Right hindlimb (tissue), 1 donor: ENCODE results near the gene EML4.

Experiments used
- DNase-seq: peaks from one replicate; pipeline ENCODE4 v3.0.0-alpha.2; 2018

The EML4 gene

GRCh38 chr2:42229949-42230348 lies 60.8 kb downstream of the EML4 start:
- DNase-seq: no peak

GRCh38 chr2:42230891-42231290 lies 61.7 kb downstream of the EML4 start:
- DNase-seq: no peak

GRCh38 chr2:42232024-42232423 lies 62.9 kb downstream of the EML4 start:
- no peak for DNase-seq

GRCh38 chr2:42233976-42234441 lies 64.9 kb downstream of the EML4 start:
- DNase-seq: no peak

GRCh38 chr2:42236911-42237310 lies 67.8 kb downstream of the EML4 start:
- DNase-seq: no peak

- no peak for DNase-seq
Measured at GRCh38 chr2:42238644-42239288, 69.6 kb downstream of the EML4 start.

GRCh38 chr2:42239289-42239661 lies 70.1 kb downstream of the EML4 start:
- DNase-seq: no peak

GRCh38 chr2:42239811-42240210 lies 70.7 kb downstream of the EML4 start:
- DNase-seq: no peak

GRCh38 chr2:42241517-42241916 lies 72.4 kb downstream of the EML4 start:
- no peak for DNase-seq

- no peak for DNase-seq
Measured at GRCh38 chr2:42243297-42243696, 74.1 kb downstream of the EML4 start.

- no peak for DNase-seq
Measured at GRCh38 chr2:42244520-42244919, 75.4 kb downstream of the EML4 start.

- DNase-seq: no peak
Measured at GRCh38 chr2:42245396-42245795, 76.2 kb downstream of the EML4 start.

GRCh38 chr2:42246562-42246961 lies 77.4 kb downstream of the EML4 start:
- DNase-seq: peak; percentile 43

- DNase-seq: no peak
Measured at GRCh38 chr2:42248846-42249245, 79.7 kb downstream of the EML4 start.

GRCh38 chr2:42249284-42249683 lies 80.1 kb downstream of the EML4 start:
- DNase-seq: no peak

- peak; percentile 43 for DNase-seq
Measured at GRCh38 chr2:42249887-42250286, 80.7 kb downstream of the EML4 start.

GRCh38 chr2:42250925-42251324 lies 81.8 kb downstream of the EML4 start:
- no peak for DNase-seq

- no peak for DNase-seq
Measured at GRCh38 chr2:42252464-42252863, 83.3 kb downstream of the EML4 start.

- DNase-seq: no peak
Measured at GRCh38 chr2:42254186-42254895, 85.2 kb downstream of the EML4 start.

GRCh38 chr2:42256505-42256904 lies 87.4 kb downstream of the EML4 start:
- DNase-seq: no peak

- DNase-seq: no peak
Measured at GRCh38 chr2:42261518-42262195, 92.5 kb downstream of the EML4 start.

GRCh38 chr2:42266236-42266635 lies 97.1 kb downstream of the EML4 start:
- no peak for DNase-seq

GRCh38 chr2:42267530-42267929 lies 98.4 kb downstream of the EML4 start:
- no peak for DNase-seq

GRCh38 chr2:42268528-42269151 lies 99.5 kb downstream of the EML4 start:
- no peak for DNase-seq
